H1 (cell line): Measurements from ENCODE around the gene MLF2. TPM values are rescaled to one million over a fixed set of nuclear protein-coding genes. Genes with fewer than 3 reads are reported as not detected.

Experiments
- CTCF ChIA-PET: fragments of 300-600 bp; sonication (Branson Sonifier 250); formaldehyde crosslinking; loops from one replicate; lab custom pipeline; 2021; ENCODE audit not compliant: partially characterized antibody; lab: Charles Lee
- POLR2A ChIA-PET: fragments of 300-600 bp; sonication (Branson Sonifier 250); formaldehyde crosslinking; loops from one replicate; lab custom pipeline; 2021; ENCODE audit warnings: inconsistent platforms; ENCODE audit not compliant: partially characterized antibody; lab: Charles Lee
- DNase-seq, 2 experiments: peaks; one replicate each; pipeline versions ENCODE4 v3.0.0 to v3.0.0-alpha.2; 2010 to 2022; ENCODE audit warnings: low spot score in 2 of 2, low read depth in 1 of 2, mixed read lengths in 1 of 2
- FAIRE-seq: peaks from 2 replicates; lab custom pipeline; 2011; peaks lifted over from hg19 to GRCh38; lab: Jason Lieb, UNC
- H2AFZ ChIP-seq: 2 replicates; pipeline ENCODE4 v1.8.1; 2012; ENCODE audit warnings: low read length, inconsistent platforms
- H2AK5ac ChIP-seq: 2 replicates; pipeline ENCODE4 v1.6.1; 2013; ENCODE audit warnings: low read depth, low read length
- H2BK120ac ChIP-seq: replicated peaks from 2 replicates; pipeline ENCODE3; 2013; ENCODE audit warnings: low read depth, low read length, inconsistent platforms
- H2BK12ac ChIP-seq: 2 replicates; pipeline ENCODE4 v1.6.1; 2013; ENCODE audit warnings: low read depth, low read length
- H2BK15ac ChIP-seq: 2 replicates; pipeline ENCODE4 v1.6.1; 2013; ENCODE audit warnings: low read length
- H2BK20ac ChIP-seq: 2 replicates; pipeline ENCODE4 v1.6.1; 2013; ENCODE audit warnings: low read length
- H2BK5ac ChIP-seq: 2 replicates; pipeline ENCODE4 v1.6.1; 2013; ENCODE audit warnings: low read depth, low read length
- H3K14ac ChIP-seq: 2 replicates; pipeline ENCODE4 v1.6.1; 2013; ENCODE audit warnings: inconsistent platforms; ENCODE audit not compliant: insufficient read length
- H3K18ac ChIP-seq: 2 replicates; pipeline ENCODE4 v1.6.1; 2013; ENCODE audit warnings: low read length; ENCODE audit errors: extremely low read depth
- H3K23ac ChIP-seq: 2 replicates; pipeline ENCODE4 v1.6.1; 2013; ENCODE audit warnings: inconsistent platforms; ENCODE audit not compliant: insufficient read length
- H3K23me2 ChIP-seq: 2 replicates; pipeline ENCODE4 v1.6.1; 2013; ENCODE audit warnings: low read depth, low read length
- H3K27ac ChIP-seq: 2 replicates; pipeline ENCODE4 v1.6.1; 2011; ENCODE audit warnings: low read depth, low read length, inconsistent platforms
- H3K27me3 ChIP-seq, 4 experiments: replicated peaks in 1 of 4; 1 replicate in 1 of 4; 2 replicates in 3 of 4; pipeline versions ENCODE4 v1.6.1 to v1.8.1; 2011 to 2013; ENCODE audit warnings: low read length in 3 of 4, mild to moderate bottlenecking in 3 of 4, inconsistent platforms in 2 of 4, mixed read lengths in 2 of 4, moderate library complexity in 1 of 4; ENCODE audit not compliant: control insufficient read depth in 3 of 4, insufficient read depth in 3 of 4; ENCODE audit errors: extremely low read depth in 1 of 4
- H3K36me3 ChIP-seq, 4 experiments: 2 replicates each; pipeline versions ENCODE4 v1.6.1 to v1.8.1; 2011 to 2013; ENCODE audit warnings: mild to moderate bottlenecking in 4 of 4, low read length in 3 of 4, moderate library complexity in 2 of 4, control low read depth in 1 of 4, inconsistent platforms in 1 of 4; ENCODE audit not compliant: insufficient read depth in 4 of 4, control insufficient read depth in 2 of 4
- H3K4ac ChIP-seq: replicated peaks from 2 replicates; pipeline ENCODE3; 2013; ENCODE audit warnings: low read length, low read depth, mixed read lengths, inconsistent platforms; ENCODE audit not compliant: insufficient read length
- H3K4me1 ChIP-seq, 4 experiments: replicated peaks in 1 of 4; 1 replicate in 1 of 4; 2 replicates in 3 of 4; pipeline versions ENCODE4 v1.6.1 to v1.8.1; 2011 to 2013; ENCODE audit warnings: low read length in 3 of 4, inconsistent platforms in 2 of 4, mixed read lengths in 1 of 4; ENCODE audit not compliant: insufficient read depth in 4 of 4, control insufficient read depth in 3 of 4
- H3K4me2 ChIP-seq, 2 experiments: 2 replicates each; pipeline versions ENCODE4 v1.6.1 to v1.8.1; 2011 to 2013; ENCODE audit warnings: low read depth in 2 of 2, low read length in 2 of 2, control low read depth in 1 of 2, inconsistent platforms in 1 of 2, mild to moderate bottlenecking in 1 of 2; ENCODE audit not compliant: insufficient read depth in 1 of 2
- H3K4me3 ChIP-seq, 4 experiments: fragments of 200-600, 300-600 bp in 1 of 4; sonication (generic), shearing (Covaris generic), sonication (Bioruptor Twin) in 1 of 4; 2 replicates each; pipeline versions ENCODE4 v1.5.1 to v1.8.1; 2011 to 2016; ENCODE audit warnings: low read length in 4 of 4, low read depth in 3 of 4, control low read depth in 2 of 4, inconsistent platforms in 2 of 4, mild to moderate bottlenecking in 2 of 4, mixed read lengths in 1 of 4, moderate library complexity in 1 of 4; ENCODE audit not compliant: insufficient read depth in 2 of 4; ENCODE audit errors: extremely low read depth in 1 of 4
- H3K56ac ChIP-seq: replicated peaks from 2 replicates; pipeline ENCODE3; 2013; ENCODE audit warnings: low read depth, mild to moderate bottlenecking, mixed read lengths, low read length, inconsistent platforms; ENCODE audit not compliant: insufficient read length
- H3K79me1 ChIP-seq: 2 replicates; pipeline ENCODE4 v1.6.1; 2013; ENCODE audit warnings: low read depth, low read length, control low read depth
- H3K79me2 ChIP-seq, 2 experiments: 2 replicates each; pipeline versions ENCODE4 v1.6.1 to v1.8.1; 2012 to 2013; ENCODE audit warnings: low read length in 2 of 2, mild to moderate bottlenecking in 2 of 2, inconsistent platforms in 1 of 2; ENCODE audit not compliant: insufficient read depth in 2 of 2, control insufficient read depth in 1 of 2
- H3K9ac ChIP-seq, 4 experiments: replicated peaks in 1 of 4; 1 replicate in 1 of 4; 2 replicates in 3 of 4; pipeline versions ENCODE4 v1.6.1 to v1.8.1; 2011 to 2013; ENCODE audit warnings: low read depth in 3 of 4, low read length in 3 of 4, control low read depth in 2 of 4, mild to moderate bottlenecking in 2 of 4, moderate library complexity in 2 of 4, inconsistent platforms in 1 of 4; ENCODE audit errors: extremely low read depth in 1 of 4
- H3K9me3 ChIP-seq, 2 experiments: 2 replicates each; pipeline versions ENCODE4 v1.6.1 to v1.8.1; 2012 to 2013; ENCODE audit warnings: mild to moderate bottlenecking in 2 of 2, moderate library complexity in 2 of 2, control low read depth in 1 of 2, inconsistent platforms in 1 of 2, low read depth in 1 of 2, low read length in 1 of 2, mixed read lengths in 1 of 2; ENCODE audit not compliant: insufficient read depth in 2 of 2
- H4K20me1 ChIP-seq, 2 experiments: replicated peaks in 1 of 2; 2 replicates each; pipeline versions ENCODE3 to v1.8.1; 2011 to 2013; ENCODE audit warnings: inconsistent platforms in 2 of 2, low read length in 2 of 2, mild to moderate bottlenecking in 1 of 2; ENCODE audit not compliant: insufficient read depth in 2 of 2, control insufficient read depth in 1 of 2
- H4K5ac ChIP-seq: 2 replicates; pipeline ENCODE4 v1.6.1; 2013; ENCODE audit warnings: low read length, low read depth, mixed read lengths, inconsistent platforms; ENCODE audit not compliant: insufficient read length
- H4K8ac ChIP-seq: 2 replicates; pipeline ENCODE4 v1.8.0; 2013; ENCODE audit warnings: mild to moderate bottlenecking, moderate library complexity, low read length, inconsistent platforms; ENCODE audit not compliant: insufficient read depth; ENCODE audit errors: extremely low read depth
- H4K91ac ChIP-seq: replicated peaks from 2 replicates; pipeline ENCODE3; 2013; ENCODE audit warnings: low read length, mixed read lengths, inconsistent platforms; ENCODE audit not compliant: insufficient read length
- ASH2L ChIP-seq: fragments of 200-600, 300-600 bp; sonication (generic); IDR thresholded peaks from one replicate; pipeline ENCODE4 v1.7.1; 2017; ENCODE audit warnings: low read length
- E2F6 ChIP-seq: IDR thresholded peaks from 2 replicates; pipeline ENCODE4 v1.6.1; 2012; ENCODE audit warnings: inconsistent platforms
- EGR1 ChIP-seq: IDR thresholded peaks from 2 replicates; pipeline ENCODE4 v1.6.1; 2011; ENCODE audit warnings: low read depth, low read length, borderline replicate concordance
- POLR2A ChIP-seq, 2 experiments: IDR thresholded peaks; 1 replicate in 1 of 2; 2 replicates in 1 of 2; pipeline ENCODE4 v1.6.1; 2011; ENCODE audit warnings: low read depth in 2 of 2, low read length in 2 of 2, mild to moderate bottlenecking in 2 of 2; ENCODE audit errors: control extremely low read depth in 1 of 2
- RAD21 ChIP-seq, 2 experiments: IDR thresholded peaks in 1 of 2; conservative IDR thresholded peaks in 1 of 2; 2 replicates each; pipeline ENCODE4 v1.6.1; 2011; ENCODE audit warnings: low read depth in 2 of 2, low read length in 2 of 2, improper control_type of control experiment in 1 of 2, inconsistent platforms in 1 of 2, mild to moderate bottlenecking in 1 of 2, moderate library complexity in 1 of 2
- RBBP5 ChIP-seq: IDR thresholded peaks from 2 replicates; pipeline ENCODE4 v1.7.1; 2012; ENCODE audit warnings: low read depth, mild to moderate bottlenecking, inconsistent platforms, low read length, moderate library complexity, borderline replicate concordance
- RNF2 ChIP-seq: fragments of 200-900, 300-1000 bp; sonication (generic); IDR thresholded peaks from 2 replicates; pipeline ENCODE4 v1.7.1; 2016; ENCODE audit warnings: borderline replicate concordance, low read depth, mild to moderate bottlenecking, antibody characterized with exemption, low read length; ENCODE audit not compliant: poor library complexity, severe bottlenecking; ENCODE audit errors: missing control alignments
- SIN3A ChIP-seq, 2 experiments: IDR thresholded peaks in 1 of 2; conservative IDR thresholded peaks in 1 of 2; 2 replicates each; pipeline ENCODE4 v1.6.1; 2011 to 2012; ENCODE audit warnings: low read length in 2 of 2, improper control_type of control experiment in 1 of 2, low read depth in 1 of 2, mild to moderate bottlenecking in 1 of 2
- TAF1 ChIP-seq: IDR thresholded peaks from 2 replicates; pipeline ENCODE4 v1.6.1; 2011; ENCODE audit warnings: mild to moderate bottlenecking, low read depth, low read length
- WGBS, 2 experiments: shearing (Covaris generic) in 1 of 2; methylation state at CpG; one replicate each; pipeline versions ENCODE4 v1.1.6 to v1.1.7; 2013 to 2015; ENCODE audit warnings: low lambda C conversion rate in 2 of 2, mixed read lengths in 2 of 2, inconsistent platforms in 1 of 2, low coverage in 1 of 2, missing lambda C conversion rate in 1 of 2; ENCODE audit not compliant: insufficient replicate concordance in 2 of 2, insufficient coverage in 1 of 2, insufficient read length in 1 of 2; ENCODE audit errors: extremely low coverage in 1 of 2, missing lambda C conversion rate in 1 of 2; 5-methylcytosine and 5-hydroxymethylcytosine counted together
- polyA plus RNA-seq, 7 experiments: library from polyadenylated mRNA; depleted of rRNA in 3 of 7; stranded (reverse) in 5 of 7; unstranded in 2 of 7; fragments of >200 nt in 5 of 7; fragments of 200-250 nt in 2 of 7; gene quantifications; 1 replicate in 5 of 7; 2 replicates in 1 of 7; 4 replicates in 1 of 7; pipeline versions ENCODE4 v1.2.1 to v1.2.3, GENCODE V29; 2011 to 2013; ENCODE audit warnings: missing spikeins in 2 of 7, mixed read lengths in 2 of 7
- total RNA-seq: library from RNA; stranded (reverse); fragmentation: NEBNext Ultra II Directional; extraction: Animal tissue kit (Norgen Biotek cat#: 25700); gene quantifications from 2 replicates; pipeline ENCODE4 v1.2.1, GENCODE V29; 2021

The MLF2 gene
- total and polyA plus RNA-seq, 2 of the 8 experiments (the other 6 are each of a cell fraction or from before 2014, with no cell fraction given), result 229 to 401 TPM

- no peak overlapping the region for H4K5ac ChIP-seq
- peak overlapping the region; percentile 60; the same call in 1 of the 2 replicates for H3K18ac ChIP-seq
- no peak overlapping the region for H2BK20ac ChIP-seq
- H2BK5ac ChIP-seq, result no peak overlapping the region
- 0 out of 2 replicates have a peak, but pooled peaks cover 2% of the 10 kb centered on the region for H3K79me1 ChIP-seq
- FAIRE-seq, result no peak
- no peak overlapping the region for H3K23ac ChIP-seq
- no peak overlapping the region for H2AK5ac ChIP-seq
- peak in 1 of 2 experiments; percentile 85 for DNase-seq
- H2BK12ac ChIP-seq, result 0 out of 2 replicates have a peak overlapping the region, but pooled peaks have one; percentile 17
- H2BK15ac ChIP-seq, result no peak overlapping the region
- ChIA-PET CTCF (interaction anchor here (0.7 to 29.6 kb wide), 11 partner anchors 8 to 153 kb away, joined by 3 to 532 read pairs (median 4); partner anchors contain the start of genes GNB3, GPR162, MLF2 and P3H3), POLR2A (interaction anchor here (0.7 to 11.6 kb wide), 24 partner anchors 9 to 231 kb away, joined by 3 to 151 read pairs (median 4); partner anchors contain the start of genes CD4, CDCA3, GPR162 and MLF2)
- peak overlapping the region; percentile 50 for H3K56ac ChIP-seq
- no peaks in the 10 kb centered on the region; a peak in 1 of 7 replicates for H3K27me3 ChIP-seq
- H3K4me3 ChIP-seq, result peak overlapping the region; percentile 83 to 98 (median 87)
- peaks cover 6 to 19% of the 10 kb centered on the region in 2 experiments for H4K20me1 ChIP-seq
- H3K27ac ChIP-seq, result no peak overlapping the region
- peaks cover 11 to 32% (median 20%) of the 10 kb centered on the region in 4 experiments for H3K4me1 ChIP-seq
- peaks cover 13% of the 10 kb centered on the region for H3K23me2 ChIP-seq
- H2BK120ac ChIP-seq, result no peak overlapping the region
- peak overlapping the region; percentile 9 for H3K4ac ChIP-seq
- 4% methylated on average over 24 of the region's 88 CpGs; no CpG with 5 or more reads in 1 of the 2 experiments for WGBS, 2 experiments
- H3K36me3 ChIP-seq, result peaks cover 0 to 21% (median 5%) of the 10 kb centered on the region in 4 experiments; a peak in 6 of 8 replicates
- H2AFZ ChIP-seq, result no peak overlapping the region
- H3K79me2 ChIP-seq, result peaks cover 4 to 25% of the 10 kb centered on the region in 2 experiments; a peak in 2 of 4 replicates
- no peak overlapping the region for H4K91ac ChIP-seq
- H4K8ac ChIP-seq, result no peak overlapping the region; the same call in 1 of the 2 replicates
- peak overlapping the region; percentile 51 to 89 (median 60); a peak in 6 of 7 replicates for H3K9ac ChIP-seq
- H3K9me3 ChIP-seq, result no peaks in the 10 kb centered on the region
- no peak overlapping the region for H3K14ac ChIP-seq
- peak overlapping the region; percentile 88 to 100 for H3K4me2 ChIP-seq
- TF ChIP-seq TAF1, result peak; percentile 47
- TF ChIP-seq ASH2L, result peak; percentile 49
- peak; percentile 19; the same call in 1 of the 2 replicates for TF ChIP-seq E2F6
- peak; percentile 47; the same call in 1 of the 2 replicates for TF ChIP-seq RBBP5
- peak; percentile 31 to 65; a peak in 1 of 4 replicates for TF ChIP-seq SIN3A (conservative IDR thresholded peaks at IDR 0.05 in 1 of 2, IDR thresholded peaks at IDR 0.05 in 1 of 2; ENCODE audit: low read depth in 1 of 2, low read length in 2 of 2)
- 0 out of 2 replicates have a peak, but pooled peaks have one; percentile 50 for TF ChIP-seq EGR1
- no peak for TF ChIP-seq RNF2
- no peak; a peak in 1 of 3 replicates for TF ChIP-seq POLR2A (IDR thresholded peaks at IDR 0.05; ENCODE audit: control extremely low read depth in 1 of 2, low read depth in 2 of 2, low read length in 2 of 2)
- peak in 1 of 2 experiments; percentile 52; a peak in 2 of 4 replicates for TF ChIP-seq RAD21 (IDR thresholded peaks at IDR 0.05 in 1 of 2, conservative IDR thresholded peaks at IDR 0.05 in 1 of 2; ENCODE audit: low read depth in 2 of 2, low read length in 2 of 2)
Measured at GRCh38 chr12:6766651-6767349, 13.9 kb upstream of the MLF2 start.
